ENCODE measurements around the gene CHST2. TPM values are rescaled to one million over a fixed set of nuclear protein-coding genes. Genes with fewer than 3 reads are reported as not detected.

CHST2 gene
- total and polyA plus RNA-seq, 2 donors (not counting 1 experiment from before 2014, with no cell fraction given) = 1.1 to 2.6 TPM

DNA sequence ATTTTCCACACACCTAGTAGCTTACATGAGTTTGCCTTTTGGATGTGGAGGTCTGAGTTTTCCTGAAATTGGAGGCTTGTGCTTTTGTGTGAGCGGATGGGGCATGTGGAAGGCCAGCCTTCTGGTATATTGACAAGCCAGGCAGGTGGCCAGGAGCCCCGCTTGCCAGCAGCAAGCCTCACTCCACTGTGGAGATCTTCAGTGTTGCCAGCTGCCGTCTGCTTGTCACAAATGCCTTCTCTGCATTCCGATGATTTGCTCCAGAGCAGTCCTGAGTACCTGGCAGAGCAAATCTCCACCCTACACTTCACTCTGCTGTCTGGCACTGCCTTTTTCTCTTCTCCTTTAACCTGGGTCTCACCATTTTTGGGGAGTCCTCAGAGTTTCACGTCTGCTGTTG, 29.1 kb upstream of the CHST2 start:
- Histone ChIP-seq H3K4me2 (ENCODE audit: extremely low read depth, insufficient read depth, low read length) (no peak overlapping the region), H2AFZ (ENCODE audit: low read length) (no peak overlapping the region), H4K20me1 (ENCODE audit: control insufficient read depth, extremely low read depth, insufficient read depth, low read length) (no peaks in the 10 kb centered on the region), H3K9ac (ENCODE audit: insufficient read depth, low read length) (no peak overlapping the region), H3K27ac (ENCODE audit: insufficient read depth, low read length) (no peak overlapping the region), H3K27me3 (ENCODE audit: control insufficient read depth, insufficient read depth, low read length) (peaks cover 2% of the 10 kb centered on the region), H3K4me3 (replicated peaks in 1 of 4; ENCODE audit: control extremely low read depth in 1 of 4, insufficient read depth in 1 of 4, low read depth in 3 of 4, low read length in 4 of 4) (no peak overlapping the region), H3K36me3 (ENCODE audit: control insufficient read depth, insufficient read depth, low read length) (no peaks in the 10 kb centered on the region), H3K4me1 (ENCODE audit: control insufficient read depth, extremely low read depth, insufficient read depth, low read length) (no peaks in the 10 kb centered on the region), H3K79me2 (ENCODE audit: control insufficient read depth, insufficient read depth, low read length) (no peaks in the 10 kb centered on the region), H3K9me3 (ENCODE audit: control insufficient read depth, insufficient read depth, low read depth, low read length) (no peaks in the 10 kb centered on the region)
- TF ChIP-seq EZH2 (IDR thresholded peaks at IDR 0.05; ENCODE audit: low read length, missing control alignments) = no peak
- TF ChIP-seq, protein P1, sequence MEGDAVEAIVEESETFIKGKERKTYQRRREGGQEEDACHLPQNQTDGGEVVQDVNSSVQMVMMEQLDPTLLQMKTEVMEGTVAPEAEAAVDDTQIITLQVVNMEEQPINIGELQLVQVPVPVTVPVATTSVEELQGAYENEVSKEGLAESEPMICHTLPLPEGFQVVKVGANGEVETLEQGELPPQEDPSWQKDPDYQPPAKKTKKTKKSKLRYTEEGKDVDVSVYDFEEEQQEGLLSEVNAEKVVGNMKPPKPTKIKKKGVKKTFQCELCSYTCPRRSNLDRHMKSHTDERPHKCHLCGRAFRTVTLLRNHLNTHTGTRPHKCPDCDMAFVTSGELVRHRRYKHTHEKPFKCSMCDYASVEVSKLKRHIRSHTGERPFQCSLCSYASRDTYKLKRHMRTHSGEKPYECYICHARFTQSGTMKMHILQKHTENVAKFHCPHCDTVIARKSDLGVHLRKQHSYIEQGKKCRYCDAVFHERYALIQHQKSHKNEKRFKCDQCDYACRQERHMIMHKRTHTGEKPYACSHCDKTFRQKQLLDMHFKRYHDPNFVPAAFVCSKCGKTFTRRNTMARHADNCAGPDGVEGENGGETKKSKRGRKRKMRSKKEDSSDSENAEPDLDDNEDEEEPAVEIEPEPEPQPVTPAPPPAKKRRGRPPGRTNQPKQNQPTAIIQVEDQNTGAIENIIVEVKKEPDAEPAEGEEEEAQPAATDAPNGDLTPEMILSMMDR (conservative IDR thresholded peaks at IDR 0.05 in 1 of 2, IDR thresholded peaks at IDR 0.05 in 1 of 2; ENCODE audit: low read depth in 1 of 2, low read length in 2 of 2) = no peak
- no peak for DNase-seq (ENCODE audit: low read depth in 2 of 2)

DNA sequence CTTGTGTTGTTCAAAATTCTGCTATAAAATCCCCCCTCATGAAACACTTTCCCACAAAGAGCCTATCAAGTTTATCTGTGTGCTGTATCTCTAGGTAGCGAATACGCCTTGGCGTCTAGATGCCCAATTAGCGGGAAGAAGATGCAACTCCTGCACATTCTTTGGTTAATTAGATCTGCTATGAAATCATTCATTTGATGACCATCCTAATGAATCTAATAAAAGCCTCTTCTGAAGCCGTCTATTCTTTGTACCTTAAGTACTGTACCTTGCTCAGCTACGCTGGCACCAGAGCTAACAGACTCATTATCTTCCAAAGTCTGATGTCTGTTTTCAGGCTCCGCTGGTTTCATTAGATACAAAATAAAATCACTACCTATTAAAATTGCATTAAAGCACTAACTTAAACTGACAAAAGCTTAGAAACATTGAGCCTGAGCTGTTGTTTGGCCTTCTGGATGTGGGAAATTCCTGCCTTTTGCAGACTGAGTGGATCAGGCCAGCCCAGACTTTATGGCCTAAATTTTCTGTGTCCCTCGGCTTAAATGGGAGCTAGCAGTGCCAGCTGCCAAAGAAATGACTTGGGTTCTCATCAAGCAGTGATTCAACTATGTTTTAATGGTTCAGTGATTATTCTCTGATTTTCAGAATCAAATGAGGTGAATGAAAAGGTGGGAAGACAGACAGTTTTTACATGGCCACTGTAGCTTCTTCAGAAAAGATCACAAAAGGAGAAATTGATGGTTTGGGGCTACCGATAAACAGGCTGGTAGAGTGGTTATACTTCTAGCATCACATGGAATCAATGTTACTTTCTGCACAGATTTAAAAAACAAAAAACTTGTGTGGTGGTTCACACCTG, 28.4 kb upstream of the CHST2 start:
- Histone ChIP-seq H3K9me3 (ENCODE audit: control insufficient read depth, insufficient read depth, low read depth, low read length) (no peaks in the 10 kb centered on the region), H3K4me3 (replicated peaks in 1 of 4; ENCODE audit: control extremely low read depth in 1 of 4, insufficient read depth in 1 of 4, low read depth in 3 of 4, low read length in 4 of 4) (no peak overlapping the region), H3K27me3 (ENCODE audit: control insufficient read depth, insufficient read depth, low read length) (peaks cover 2% of the 10 kb centered on the region), H3K4me2 (ENCODE audit: extremely low read depth, insufficient read depth, low read length) (no peak overlapping the region), H3K79me2 (ENCODE audit: control insufficient read depth, insufficient read depth, low read length) (no peaks in the 10 kb centered on the region), H3K27ac (ENCODE audit: insufficient read depth, low read length) (no peak overlapping the region), H2AFZ (ENCODE audit: low read length) (no peak overlapping the region), H4K20me1 (ENCODE audit: control insufficient read depth, extremely low read depth, insufficient read depth, low read length) (no peaks in the 10 kb centered on the region), H3K36me3 (ENCODE audit: control insufficient read depth, insufficient read depth, low read length) (no peaks in the 10 kb centered on the region), H3K4me1 (ENCODE audit: control insufficient read depth, extremely low read depth, insufficient read depth, low read length) (no peaks in the 10 kb centered on the region), H3K9ac (ENCODE audit: insufficient read depth, low read length) (no peak overlapping the region)
- no peak for DNase-seq (ENCODE audit: low read depth in 2 of 2)
- TF ChIP-seq EZH2 (IDR thresholded peaks at IDR 0.05; ENCODE audit: low read length, missing control alignments) = no peak
- TF ChIP-seq, protein P1 (conservative IDR thresholded peaks at IDR 0.05 in 1 of 2, IDR thresholded peaks at IDR 0.05 in 1 of 2; ENCODE audit: low read depth in 1 of 2, low read length in 2 of 2) = no peak

DNA sequence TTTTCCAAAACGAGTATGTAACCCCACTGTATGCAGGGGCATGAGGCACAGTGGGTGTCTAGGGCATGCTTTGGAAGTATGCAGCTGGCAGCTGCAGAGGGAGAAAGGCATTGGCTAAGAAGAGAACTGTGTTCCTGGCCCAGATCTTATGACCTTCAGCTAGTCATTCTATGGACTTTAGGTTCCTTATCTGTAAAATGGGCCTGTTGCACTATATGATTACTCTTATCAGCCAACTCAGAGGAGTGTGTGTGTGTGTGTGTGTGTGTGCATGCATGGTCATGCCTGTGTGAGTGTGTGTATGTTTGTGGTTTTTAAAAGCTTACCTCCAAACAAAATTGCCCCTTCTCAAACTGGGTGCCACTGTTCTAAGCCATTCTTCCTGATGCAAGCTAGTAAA, 27.4 kb upstream of the CHST2 start:
- no peak for TF ChIP-seq EZH2 (IDR thresholded peaks at IDR 0.05; ENCODE audit: low read length, missing control alignments)
- TF ChIP-seq, protein P1 (conservative IDR thresholded peaks at IDR 0.05 in 1 of 2, IDR thresholded peaks at IDR 0.05 in 1 of 2; ENCODE audit: low read depth in 1 of 2, low read length in 2 of 2) = no peak
- no peaks in the 10 kb centered on the region for H3K36me3 ChIP-seq (ENCODE audit: control insufficient read depth, insufficient read depth, low read length)
- peaks cover 2% of the 10 kb centered on the region for H3K27me3 ChIP-seq (ENCODE audit: control insufficient read depth, insufficient read depth, low read length)
- no peak overlapping the region for H3K4me3 ChIP-seq (replicated peaks in 1 of 4; ENCODE audit: control extremely low read depth in 1 of 4, insufficient read depth in 1 of 4, low read depth in 3 of 4, low read length in 4 of 4)
- H3K9ac ChIP-seq (ENCODE audit: insufficient read depth, low read length) = no peak overlapping the region
- H3K79me2 ChIP-seq (ENCODE audit: control insufficient read depth, insufficient read depth, low read length) = no peaks in the 10 kb centered on the region
- DNase-seq (ENCODE audit: low read depth in 2 of 2) = no peak
- H3K27ac ChIP-seq (ENCODE audit: insufficient read depth, low read length) = no peak overlapping the region
- no peak overlapping the region for H3K4me2 ChIP-seq (ENCODE audit: extremely low read depth, insufficient read depth, low read length)
- no peak overlapping the region for H2AFZ ChIP-seq (ENCODE audit: low read length)
- H4K20me1 ChIP-seq (ENCODE audit: control insufficient read depth, extremely low read depth, insufficient read depth, low read length) = no peaks in the 10 kb centered on the region
- no peaks in the 10 kb centered on the region for H3K9me3 ChIP-seq (ENCODE audit: control insufficient read depth, insufficient read depth, low read depth, low read length)
- H3K4me1 ChIP-seq (ENCODE audit: control insufficient read depth, extremely low read depth, insufficient read depth, low read length) = no peaks in the 10 kb centered on the region

Measured in fibroblast of lung (primary cell).